IPS-15b (cell line): ENCODE results near the gene PDZRN3.

Experiments used
- H3K27me3 ChIP-seq: one replicate; pipeline ENCODE4 v1.6.1; 2013; ENCODE audit warnings: low read length; ENCODE audit not compliant: control insufficient read depth, insufficient read depth
- H3K36me3 ChIP-seq: one replicate; pipeline ENCODE4 v1.6.1; 2013; ENCODE audit warnings: low read length; ENCODE audit not compliant: control insufficient read depth, insufficient read depth
- H3K4me1 ChIP-seq: one replicate; pipeline ENCODE4 v1.6.1; 2013; ENCODE audit warnings: mild to moderate bottlenecking, low read length; ENCODE audit not compliant: control insufficient read depth, insufficient read depth
- H3K4me3 ChIP-seq: one replicate; pipeline ENCODE4 v1.5.1; 2013; ENCODE audit warnings: low read depth, low read length
- H3K9ac ChIP-seq: one replicate; pipeline ENCODE4 v1.6.1; 2013; ENCODE audit warnings: low read depth, mild to moderate bottlenecking, low read length
- H3K9me3 ChIP-seq: one replicate; pipeline ENCODE4 v1.6.1; 2013; ENCODE audit warnings: mild to moderate bottlenecking, low read length; ENCODE audit not compliant: control insufficient read depth, insufficient read depth

The PDZRN3 gene

GRCh38 chr3:73548436-73548835, 76.3 kb downstream of the PDZRN3 start:
- Histone ChIP-seq H3K9me3 (no peaks in the 10 kb centered on the region), H3K4me3 (no peak overlapping the region), H3K9ac (no peak overlapping the region), H3K27me3 (no peaks in the 10 kb centered on the region), H3K4me1 (peaks cover 9% of the 10 kb centered on the region), H3K36me3 (no peaks in the 10 kb centered on the region)

GRCh38 chr3:73547427-73548248, 77.1 kb downstream of the PDZRN3 start:
- H3K9ac ChIP-seq: no peak overlapping the region
- peaks cover 9% of the 10 kb centered on the region for H3K4me1 ChIP-seq
- no peaks in the 10 kb centered on the region for H3K27me3 ChIP-seq
- no peaks in the 10 kb centered on the region for H3K36me3 ChIP-seq
- no peak overlapping the region for H3K4me3 ChIP-seq
- no peaks in the 10 kb centered on the region for H3K9me3 ChIP-seq

- H3K4me3 ChIP-seq: no peak overlapping the region
- H3K4me1 ChIP-seq: peaks cover 9% of the 10 kb centered on the region
- H3K9ac ChIP-seq: no peak overlapping the region
- H3K36me3 ChIP-seq: no peaks in the 10 kb centered on the region
- H3K9me3 ChIP-seq: no peaks in the 10 kb centered on the region
- H3K27me3 ChIP-seq: no peaks in the 10 kb centered on the region
Measured at GRCh38 chr3:73546961-73547360, 77.8 kb downstream of the PDZRN3 start.

- Histone ChIP-seq H3K27me3 (no peaks in the 10 kb centered on the region), H3K4me3 (no peak overlapping the region), H3K9me3 (no peaks in the 10 kb centered on the region), H3K9ac (no peak overlapping the region), H3K4me1 (peaks cover 9% of the 10 kb centered on the region), H3K36me3 (no peaks in the 10 kb centered on the region)
Measured at GRCh38 chr3:73543412-73543811, 81.3 kb downstream of the PDZRN3 start.

GRCh38 chr3:73542136-73542535, 82.6 kb downstream of the PDZRN3 start:
- H3K27me3 ChIP-seq: no peaks in the 10 kb centered on the region
- H3K9ac ChIP-seq: no peak overlapping the region
- H3K36me3 ChIP-seq: no peaks in the 10 kb centered on the region
- H3K4me1 ChIP-seq: no peaks in the 10 kb centered on the region
- no peak overlapping the region for H3K4me3 ChIP-seq
- no peaks in the 10 kb centered on the region for H3K9me3 ChIP-seq

GRCh38 chr3:73540969-73541740, 83.6 kb downstream of the PDZRN3 start:
- H3K9me3 ChIP-seq: no peaks in the 10 kb centered on the region
- no peaks in the 10 kb centered on the region for H3K27me3 ChIP-seq
- no peak overlapping the region for H3K4me3 ChIP-seq
- no peaks in the 10 kb centered on the region for H3K4me1 ChIP-seq
- no peak overlapping the region for H3K9ac ChIP-seq
- H3K36me3 ChIP-seq: no peaks in the 10 kb centered on the region

GRCh38 chr3:73538486-73538885, 86.3 kb downstream of the PDZRN3 start:
- H3K4me1 ChIP-seq: peaks cover 2% of the 10 kb centered on the region
- no peaks in the 10 kb centered on the region for H3K27me3 ChIP-seq
- H3K9me3 ChIP-seq: no peaks in the 10 kb centered on the region
- no peak overlapping the region for H3K9ac ChIP-seq
- no peaks in the 10 kb centered on the region for H3K36me3 ChIP-seq
- no peak overlapping the region for H3K4me3 ChIP-seq

- no peaks in the 10 kb centered on the region for H3K9me3 ChIP-seq
- H3K36me3 ChIP-seq: no peaks in the 10 kb centered on the region
- H3K4me3 ChIP-seq: no peak overlapping the region
- H3K9ac ChIP-seq: no peak overlapping the region
- peaks cover 2% of the 10 kb centered on the region for H3K4me1 ChIP-seq
- H3K27me3 ChIP-seq: no peaks in the 10 kb centered on the region
Measured at GRCh38 chr3:73536952-73537351, 87.8 kb downstream of the PDZRN3 start.

GRCh38 chr3:73536336-73536895, 88.3 kb downstream of the PDZRN3 start:
- Histone ChIP-seq H3K4me1 (peaks cover 2% of the 10 kb centered on the region), H3K9me3 (no peaks in the 10 kb centered on the region), H3K9ac (no peak overlapping the region), H3K27me3 (no peaks in the 10 kb centered on the region), H3K4me3 (no peak overlapping the region), H3K36me3 (no peaks in the 10 kb centered on the region)

- Histone ChIP-seq H3K4me1 (peaks cover 2% of the 10 kb centered on the region), H3K4me3 (no peak overlapping the region), H3K9me3 (no peaks in the 10 kb centered on the region), H3K36me3 (no peaks in the 10 kb centered on the region), H3K27me3 (no peaks in the 10 kb centered on the region), H3K9ac (no peak overlapping the region)
Measured at GRCh38 chr3:73535931-73536330, 88.8 kb downstream of the PDZRN3 start.

GRCh38 chr3:73535137-73535536, 89.6 kb downstream of the PDZRN3 start:
- peaks cover 2% of the 10 kb centered on the region for H3K4me1 ChIP-seq
- H3K36me3 ChIP-seq: no peaks in the 10 kb centered on the region
- no peak overlapping the region for H3K4me3 ChIP-seq
- H3K9ac ChIP-seq: no peak overlapping the region
- H3K27me3 ChIP-seq: no peaks in the 10 kb centered on the region
- H3K9me3 ChIP-seq: no peaks in the 10 kb centered on the region

GRCh38 chr3:73530022-73530396, 94.7 kb downstream of the PDZRN3 start:
- Histone ChIP-seq H3K9me3 (no peaks in the 10 kb centered on the region), H3K36me3 (no peaks in the 10 kb centered on the region), H3K4me1 (peaks cover 2% of the 10 kb centered on the region), H3K9ac (no peak overlapping the region), H3K4me3 (no peak overlapping the region), H3K27me3 (no peaks in the 10 kb centered on the region)
